Gastrocnemius medialis (tissue), 4 donors: ENCODE data around the gene PIK3CG.

Experiments
- POLR2A ChIP-seq, 2 donors: fragments of 450-650 bp; IDR thresholded peaks; one replicate each; pipeline ENCODE4 v1.6.1; 2017; ENCODE audit warnings: antibody characterized with exemption in 2 of 2, mild to moderate bottlenecking in 2 of 2, moderate library complexity in 2 of 2
- TF ChIP-seq, protein P1 (sequence below), 5 experiments: fragments of 450-650 bp in 3 of 5; fragments of 200-600 bp in 2 of 5; sonication (generic) in 2 of 5; IDR thresholded peaks in 4 of 5; conservative IDR thresholded peaks in 1 of 5; 1 replicate in 4 of 5; 2 replicates in 1 of 5; pipeline ENCODE4 v1.5.1; 2016 to 2019; ENCODE audit warnings: antibody characterized with exemption in 5 of 5, mild to moderate bottlenecking in 3 of 5, moderate library complexity in 3 of 5

GRCh38 chr7:106878748-106879439 is 13.8 kb downstream of the PIK3CG start:
- TF ChIP-seq, protein P1, sequence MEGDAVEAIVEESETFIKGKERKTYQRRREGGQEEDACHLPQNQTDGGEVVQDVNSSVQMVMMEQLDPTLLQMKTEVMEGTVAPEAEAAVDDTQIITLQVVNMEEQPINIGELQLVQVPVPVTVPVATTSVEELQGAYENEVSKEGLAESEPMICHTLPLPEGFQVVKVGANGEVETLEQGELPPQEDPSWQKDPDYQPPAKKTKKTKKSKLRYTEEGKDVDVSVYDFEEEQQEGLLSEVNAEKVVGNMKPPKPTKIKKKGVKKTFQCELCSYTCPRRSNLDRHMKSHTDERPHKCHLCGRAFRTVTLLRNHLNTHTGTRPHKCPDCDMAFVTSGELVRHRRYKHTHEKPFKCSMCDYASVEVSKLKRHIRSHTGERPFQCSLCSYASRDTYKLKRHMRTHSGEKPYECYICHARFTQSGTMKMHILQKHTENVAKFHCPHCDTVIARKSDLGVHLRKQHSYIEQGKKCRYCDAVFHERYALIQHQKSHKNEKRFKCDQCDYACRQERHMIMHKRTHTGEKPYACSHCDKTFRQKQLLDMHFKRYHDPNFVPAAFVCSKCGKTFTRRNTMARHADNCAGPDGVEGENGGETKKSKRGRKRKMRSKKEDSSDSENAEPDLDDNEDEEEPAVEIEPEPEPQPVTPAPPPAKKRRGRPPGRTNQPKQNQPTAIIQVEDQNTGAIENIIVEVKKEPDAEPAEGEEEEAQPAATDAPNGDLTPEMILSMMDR (IDR thresholded peaks at IDR 0.05 in 4 of 5, conservative IDR thresholded peaks at IDR 0.05 in 1 of 5) = no peak
- no peak for TF ChIP-seq POLR2A (IDR thresholded peaks at IDR 0.05)
